Activated T-helper 9 cell treated with anti-CD3 and anti-CD28 coated beads, Interleukin-2, amount 50 U/mL, for 16 hours (primary cell): Measurements from ENCODE around the gene RPP25L.

Source experiments
- DNase-seq: peaks from one replicate; pipeline ENCODE4 v3.0.0-alpha.2; 2020; ENCODE audit warnings: low read depth

The RPP25L gene

GRCh38 chr9:34637356-34638137 lies 25.6 kb upstream of the RPP25L start, which contains the start of gene SIGMAR1:
TSS of gene SIGMAR1 (minus strand) at chr9:34637787. CDS start at chr9:34637697, 90 bp downstream.
- peak; percentile 89 for DNase-seq

GRCh38 chr9:34636791-34637355 lies 25.0 kb upstream of the RPP25L start:
- DNase-seq = no peak

- DNase-seq = no peak
Observed at GRCh38 chr9:34635556-34635955, 23.7 kb upstream of the RPP25L start.

- no peak for DNase-seq
Observed at GRCh38 chr9:34634551-34635248, 22.8 kb upstream of the RPP25L start.

GRCh38 chr9:34633851-34634550 lies 22.1 kb upstream of the RPP25L start:
- DNase-seq = peak; percentile 60

- no peak for DNase-seq
Observed at GRCh38 chr9:34633166-34633565, 21.3 kb upstream of the RPP25L start.

GRCh38 chr9:34630402-34631154 lies 18.7 kb upstream of the RPP25L start:
- no peak for DNase-seq

- DNase-seq = no peak
Observed at GRCh38 chr9:34629491-34629808, 17.6 kb upstream of the RPP25L start.

- DNase-seq = peak; percentile 38
Observed at GRCh38 chr9:34628656-34629490, 17.0 kb upstream of the RPP25L start, which contains the start of gene ARID3C. TSS of gene ARID3C (minus strand) at chr9:34629066. CDS start at chr9:34628014, 1,052 bp downstream.

- no peak for DNase-seq
Observed at GRCh38 chr9:34627716-34628655, 16.1 kb upstream of the RPP25L start.

- DNase-seq = no peak
Observed at GRCh38 chr9:34625186-34625486, 13.2 kb upstream of the RPP25L start.

GRCh38 chr9:34624475-34625185 lies 12.7 kb upstream of the RPP25L start:
- no peak for DNase-seq

- no peak for DNase-seq
Observed at GRCh38 chr9:34623374-34624235, 11.7 kb upstream of the RPP25L start.

- DNase-seq = peak; percentile 84
Observed at GRCh38 chr9:34620061-34620994, 8.4 kb upstream of the RPP25L start, which contains the start of gene DCTN3. TSS of gene DCTN3 (minus strand) at chr9:34620495. CDS start at chr9:34620464, 31 bp downstream.

GRCh38 chr9:34615132-34615531 lies 3.2 kb upstream of the RPP25L start:
- no peak for DNase-seq

GRCh38 chr9:34612788-34613390 lies 992 bp upstream of the RPP25L start:
- peak; percentile 58 for DNase-seq
